Gastroesophageal sphincter (tissue), 4 donors: ENCODE measurements around the gene NR3C1. TPM values are rescaled to one million over a fixed set of nuclear protein-coding genes. Genes with fewer than 3 reads are reported as not detected.

Experiments used
- ATAC-seq: fragments of 150-250 bp; one replicate; pipeline ENCODE4 v1.9.1; 2016; ENCODE audit warnings: mild to moderate bottlenecking, moderate library complexity
- H3K27ac ChIP-seq, 4 donors: fragments of 200-600 bp; sonication (generic) in 3 of 4; 1 replicate in 3 of 4; 2 replicates in 1 of 4; pipeline ENCODE4 v1.5.1; 2016 to 2019
- H3K27me3 ChIP-seq: fragments of 200-600 bp; sonication (generic); one replicate; pipeline ENCODE4 v1.5.1; 2019
- H3K36me3 ChIP-seq, 2 donors: fragments of 200-600 bp; sonication (generic); one replicate each; pipeline ENCODE4 v1.5.1; 2019; ENCODE audit warnings: control low read depth in 1 of 2
- H3K4me1 ChIP-seq, 3 donors: fragments of 200-600 bp; sonication (generic); 1 replicate in 2 of 3; 2 replicates in 1 of 3; pipeline ENCODE4 v1.5.1; 2016 to 2019; ENCODE audit warnings: control low read depth in 2 of 3
- H3K4me3 ChIP-seq, 2 donors: fragments of 200-600 bp; sonication (generic); one replicate each; pipeline ENCODE4 v1.5.1; 2019; ENCODE audit warnings: mild to moderate bottlenecking in 1 of 2, moderate library complexity in 1 of 2
- H3K9me3 ChIP-seq, 3 donors: fragments of 200-600 bp; sonication (generic); one replicate each; pipeline ENCODE4 v1.5.1; 2017 to 2019; ENCODE audit warnings: control low read depth in 2 of 3
- CTCF ChIP-seq, 4 experiments: fragments of 200-600 bp in 2 of 4; fragments of 450-650 bp in 2 of 4; sonication (generic) in 1 of 4; IDR thresholded peaks; one replicate each; pipeline ENCODE4 v1.5.1; 2017 to 2019; ENCODE audit warnings: antibody characterized with exemption in 4 of 4, mild to moderate bottlenecking in 2 of 4, moderate library complexity in 2 of 4
- EP300 ChIP-seq: sonication (generic); formaldehyde crosslinking; IDR thresholded peaks from one replicate; pipeline ENCODE4 v1.6.1; 2017; ENCODE audit warnings: antibody characterized with exemption, mild to moderate bottlenecking
- POLR2A ChIP-seq, 2 donors: fragments of 450-650 bp; IDR thresholded peaks; one replicate each; pipeline ENCODE4 v1.6.1; 2017; ENCODE audit warnings: antibody characterized with exemption in 2 of 2, mild to moderate bottlenecking in 2 of 2, moderate library complexity in 1 of 2
- POLR2AphosphoS5 ChIP-seq: sonication (generic); formaldehyde crosslinking; IDR thresholded peaks from one replicate; pipeline ENCODE4 v1.6.1; 2017; ENCODE audit warnings: antibody characterized with exemption
- WGBS, 2 donors: methylation state at CpG; one replicate each; pipeline ENCODE4 v1.1.5; 2018; ENCODE audit warnings: low coverage in 1 of 2; 5-methylcytosine and 5-hydroxymethylcytosine counted together
- total RNA-seq, 4 donors: library from RNA; depleted of rRNA; stranded (reverse); fragments of >200 nt; gene quantifications; one replicate each; pipeline ENCODE4 v1.1.0, GENCODE V29; 2016

Gene NR3C1
- total RNA-seq, 4 donors from 2014 or later = 69.7 to 103 (median 85.6) TPM

- 82 to 86% methylated on average over 3 of the region's 3 CpGs for WGBS, 2 donors
- Histone ChIP-seq H3K4me3 (no peak overlapping the region), H3K36me3 (no peaks in the 10 kb centered on the region), H3K27me3 (no peaks in the 10 kb centered on the region), H3K27ac (no peak overlapping the region), H3K4me1 (peaks cover 4 to 37% (median 5%) of the 10 kb centered on the region in 3 donors), H3K9me3 (no peaks in the 10 kb centered on the region)
- TF ChIP-seq EP300 (no peak), CTCF (IDR thresholded peaks at IDR 0.05) (no peak), POLR2A (IDR thresholded peaks at IDR 0.05) (no peak), POLR2AphosphoS5 (no peak)
- no peak for ATAC-seq
Measured at GRCh38 chr5:143370440-143370839, 33.0 kb downstream of the NR3C1 start.

GRCh38 chr5:143364061-143364460, 39.4 kb downstream of the NR3C1 start:
- 89 to 96% methylated on average over 2 of the region's 2 CpGs for WGBS, 2 donors
- H3K27me3 ChIP-seq = no peaks in the 10 kb centered on the region
- no peaks in the 10 kb centered on the region for H3K36me3 ChIP-seq
- H3K4me3 ChIP-seq = no peak overlapping the region
- peaks cover 0 to 12% (median 0%) of the 10 kb centered on the region in 3 donors for H3K9me3 ChIP-seq
- H3K27ac ChIP-seq = no peak overlapping the region
- H3K4me1 ChIP-seq = peaks cover 0 to 31% (median 6%) of the 10 kb centered on the region in 3 donors
- no peak for TF ChIP-seq EP300
- TF ChIP-seq POLR2AphosphoS5 = no peak
- no peak for TF ChIP-seq POLR2A (IDR thresholded peaks at IDR 0.05)
- TF ChIP-seq CTCF (IDR thresholded peaks at IDR 0.05) = no peak
- ATAC-seq = no peak

- ATAC-seq = no peak
- 100% methylated on average over 1 of the region's 1 CpG; no CpG with 5 or more reads in 1 of the 2 donors for WGBS, 2 donors
- H3K27ac ChIP-seq = no peak overlapping the region
- H3K4me1 ChIP-seq = peaks cover 0 to 42% (median 6%) of the 10 kb centered on the region in 3 donors
- no peaks in the 10 kb centered on the region for H3K36me3 ChIP-seq
- H3K4me3 ChIP-seq = no peak overlapping the region
- H3K27me3 ChIP-seq = no peaks in the 10 kb centered on the region
- TF ChIP-seq POLR2AphosphoS5 = no peak
- no peak for TF ChIP-seq CTCF (IDR thresholded peaks at IDR 0.05)
- no peak for TF ChIP-seq POLR2A (IDR thresholded peaks at IDR 0.05)
- no peak for TF ChIP-seq EP300
- peaks cover 0 to 12% (median 0%) of the 10 kb centered on the region in 3 donors for H3K9me3 ChIP-seq
Measured at GRCh38 chr5:143362664-143363227, 40.7 kb downstream of the NR3C1 start.

GRCh38 chr5:143361438-143361837, 42.0 kb downstream of the NR3C1 start:
- 60 to 83% methylated on average over 1 to 3 of the region's 3 CpGs for WGBS, 2 donors
- Histone ChIP-seq H3K4me1 (peaks cover 0 to 55% (median 6%) of the 10 kb centered on the region in 3 donors), H3K27me3 (no peaks in the 10 kb centered on the region), H3K27ac (no peak overlapping the region), H3K4me3 (no peak overlapping the region), H3K9me3 (peaks cover 0 to 12% (median 0%) of the 10 kb centered on the region in 3 donors), H3K36me3 (no peaks in the 10 kb centered on the region)
- TF ChIP-seq CTCF (IDR thresholded peaks at IDR 0.05) = no peak
- no peak for TF ChIP-seq POLR2AphosphoS5
- TF ChIP-seq POLR2A (IDR thresholded peaks at IDR 0.05) = no peak
- TF ChIP-seq EP300 = no peak
- no peak for ATAC-seq

GRCh38 chr5:143360755-143361154, 42.7 kb downstream of the NR3C1 start:
- no peaks in the 10 kb centered on the region for H3K27me3 ChIP-seq
- TF ChIP-seq POLR2AphosphoS5 = no peak
- no peak for TF ChIP-seq EP300
- TF ChIP-seq CTCF (IDR thresholded peaks at IDR 0.05) = no peak
- TF ChIP-seq POLR2A (IDR thresholded peaks at IDR 0.05) = no peak
- H3K9me3 ChIP-seq = peaks cover 0 to 12% (median 0%) of the 10 kb centered on the region in 3 donors
- peaks cover 5 to 62% (median 13%) of the 10 kb centered on the region in 3 donors for H3K4me1 ChIP-seq
- no peak overlapping the region for H3K4me3 ChIP-seq
- H3K27ac ChIP-seq = no peak overlapping the region
- no peaks in the 10 kb centered on the region for H3K36me3 ChIP-seq
- ATAC-seq = no peak
